GM10266 (cell line): ENCODE measurements around the gene TSGA10IP.

Experiments used
- DNase-seq: peaks from one replicate; pipeline ENCODE4 v3.0.0; 2012; ENCODE audit errors: extremely low spot score
- CTCF ChIP-seq: IDR thresholded peaks from 2 replicates; pipeline ENCODE4 v1.5.1; 2012; ENCODE audit warnings: mild to moderate bottlenecking, low read depth; ENCODE audit not compliant: control insufficient read depth, insufficient read depth; ENCODE audit errors: missing control alignments

TSGA10IP gene

GRCh38 chr11:65977621-65978390 lies 32.5 kb downstream of the TSGA10IP start:
- no peak for DNase-seq
- TF ChIP-seq CTCF: no peak

GRCh38 chr11:65978391-65979238 lies 33.3 kb downstream of the TSGA10IP start:
- DNase-seq: no peak
- TF ChIP-seq CTCF: no peak

- no peak for TF ChIP-seq CTCF
- no peak for DNase-seq
Observed at GRCh38 chr11:65979261-65979759, 34.0 kb downstream of the TSGA10IP start.

- TF ChIP-seq CTCF: no peak
- no peak for DNase-seq
Observed at GRCh38 chr11:65981101-65981740, 35.9 kb downstream of the TSGA10IP start.

GRCh38 chr11:65981972-65982823 lies 36.9 kb downstream of the TSGA10IP start:
- no peak for DNase-seq
- TF ChIP-seq CTCF: no peak

- no peak for DNase-seq
- no peak for TF ChIP-seq CTCF
Observed at GRCh38 chr11:65982824-65983588, 37.7 kb downstream of the TSGA10IP start.
